ENCODE results near the gene MAP7D2.
A peak's percentile ranks its signal among the peaks of the same experiment; 100 is the strongest.

The MAP7D2 gene

DNA sequence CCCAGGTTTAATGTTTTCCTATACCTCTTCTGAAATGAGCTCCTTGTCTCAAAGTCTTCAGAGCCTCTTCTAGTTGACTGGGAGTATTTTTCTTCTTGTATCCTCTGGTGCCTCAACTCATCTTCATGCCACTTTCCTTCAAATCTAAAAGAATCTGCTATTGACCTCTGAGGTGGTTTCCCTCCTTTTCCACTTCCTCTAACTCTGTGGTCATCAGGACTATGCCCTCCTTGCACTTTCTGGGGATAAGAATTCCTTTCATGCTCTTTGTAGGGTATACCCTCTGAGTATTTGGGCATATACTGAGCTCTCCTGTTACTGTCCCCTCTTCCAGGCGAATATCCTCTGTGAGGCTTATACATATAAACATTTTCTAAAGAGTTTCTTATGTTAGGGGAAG is 150.7 kb downstream of the MAP7D2 start:
- DNase-seq (ENCODE audit: low spot score), result no peak

DNA sequence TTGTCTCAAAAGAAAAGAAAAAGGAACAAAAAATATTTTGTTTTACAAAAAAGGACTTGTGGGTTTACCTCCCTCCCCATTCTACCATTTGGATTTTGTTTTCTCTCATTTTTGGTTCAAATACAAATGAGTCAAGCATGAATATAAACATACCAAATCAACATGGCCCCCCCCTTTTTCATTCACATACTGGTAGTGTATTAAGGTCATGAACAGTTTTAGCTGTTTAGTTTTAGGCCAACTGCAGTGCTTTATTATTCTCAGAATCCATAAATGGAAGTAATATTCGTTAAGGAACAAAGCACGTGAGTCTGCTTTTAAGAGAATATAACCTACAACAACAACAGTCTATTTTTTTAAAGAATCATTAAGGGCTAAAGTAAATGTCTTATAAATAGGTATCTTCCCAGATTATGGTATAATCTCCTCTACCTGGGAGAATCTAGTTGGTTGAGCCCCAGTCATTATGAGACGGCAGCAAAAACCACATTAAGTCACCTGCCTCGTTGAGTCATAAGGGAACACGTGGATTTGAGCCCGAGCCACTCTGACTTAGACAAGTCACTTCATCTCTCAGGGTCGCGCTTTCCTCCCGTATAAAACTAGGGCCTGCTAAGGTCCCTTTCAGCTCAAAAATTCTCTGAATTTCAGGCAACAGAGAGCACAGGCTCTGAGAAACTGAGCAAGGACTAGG is 152.5 kb downstream of the MAP7D2 start:
- DNase-seq (ENCODE audit: low spot score), result peak; percentile 6

DNA sequence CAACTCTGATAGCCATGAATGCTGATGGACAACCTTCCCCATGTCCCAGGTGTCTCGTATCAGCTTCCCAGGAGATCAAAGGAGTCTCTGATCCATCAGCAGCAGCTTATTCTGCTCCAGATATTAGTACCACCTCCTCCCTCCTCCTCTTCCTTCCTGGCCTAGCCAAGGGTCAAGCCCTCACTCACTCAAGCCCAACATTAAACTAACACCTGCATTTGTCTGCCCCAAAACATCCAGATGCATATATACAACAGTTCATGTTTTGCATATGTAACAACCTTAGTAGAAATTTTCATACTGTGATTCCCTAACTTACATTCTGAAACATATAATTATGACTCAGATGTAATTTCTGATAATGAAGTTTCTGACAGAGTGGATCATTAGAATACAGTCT is 155.8 kb downstream of the MAP7D2 start:
- no peak for DNase-seq (ENCODE audit: low spot score)

GRCh38 chrX:19958552-19959486 is 157.9 kb downstream of the MAP7D2 start:
- no peak for DNase-seq (ENCODE audit: low spot score)

- no peak for DNase-seq (ENCODE audit: low spot score)
Measured at GRCh38 chrX:19956923-19957322, 159.8 kb downstream of the MAP7D2 start.
